GM19455 (cell line): ENCODE results near the gene MIR17HG.
"Not testable (repeated sequence)": the region's sequence is repeated elsewhere in the genome, so short reads cannot be mapped to it uniquely, and the experiment has no call there.

Experiments used
- ATAC-seq: cut with Tn5 transposase; IDR thresholded peaks from one replicate; pipeline ENCODE4 v1.9.1; 2021; ENCODE audit not compliant: unreplicated experiment

MIR17HG gene

DNA sequence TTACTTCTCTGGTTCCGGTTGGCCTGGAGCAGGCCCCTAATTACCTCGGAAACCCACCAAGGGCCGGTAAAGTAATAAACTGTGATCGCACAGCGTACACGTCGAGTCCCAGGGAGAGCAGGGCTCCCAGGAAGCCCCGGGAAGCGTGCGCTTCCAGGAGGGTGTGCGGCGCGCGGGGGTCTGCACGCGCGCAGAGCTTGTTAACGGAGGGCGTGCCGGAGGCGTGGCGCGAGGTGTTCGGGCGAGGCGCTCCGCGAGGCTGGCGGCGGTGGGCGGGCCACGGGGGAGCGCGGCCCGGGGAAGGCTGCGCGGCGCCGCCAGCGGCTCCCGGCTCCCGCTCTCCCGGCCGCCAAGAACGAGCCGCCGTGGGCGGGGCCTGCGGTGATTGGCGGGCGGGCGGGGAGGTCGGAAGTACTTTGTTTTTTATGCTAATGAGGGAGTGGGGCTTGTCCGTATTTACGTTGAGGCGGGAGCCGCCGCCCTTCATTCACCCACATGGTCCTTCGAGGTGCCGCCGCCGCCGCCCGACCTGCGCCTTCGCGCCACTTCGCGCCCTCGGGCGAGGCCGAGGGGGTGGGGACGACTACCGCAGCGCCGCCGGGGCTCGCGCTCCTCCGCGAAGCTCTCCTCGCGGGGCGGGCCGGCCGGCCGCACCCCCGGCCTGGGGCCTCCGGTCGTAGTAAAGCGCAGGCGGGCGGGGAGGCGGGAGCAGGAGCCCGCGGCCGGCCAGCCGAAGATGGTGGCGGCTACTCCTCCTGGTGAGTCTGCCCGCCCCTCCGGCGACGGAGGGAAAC, at the start of gene MIR17HG:
Gene MIR17HG, plus strand, starts transcription at position 486 of the 794 bp plus-strand sequence.
- ATAC-seq: peak; percentile 55

DNA sequence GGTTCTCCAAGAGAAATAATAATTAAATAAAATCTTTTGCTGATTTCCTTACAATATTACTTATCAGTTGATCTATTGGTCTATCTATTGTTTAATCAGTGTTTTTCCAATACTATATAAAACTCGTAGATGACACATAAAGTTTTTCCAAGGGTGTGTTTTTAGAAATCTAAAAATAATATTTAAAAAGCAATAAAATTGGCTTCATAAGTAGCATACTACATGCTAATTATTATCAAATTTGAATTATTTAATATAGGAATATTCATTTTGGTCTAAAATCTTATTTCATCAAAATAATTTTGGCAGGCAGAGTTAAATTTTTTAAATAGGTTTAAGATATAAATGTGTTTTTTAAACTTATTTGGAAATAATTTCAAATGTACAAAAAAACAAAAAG, 49.4 kb upstream of the MIR17HG start:
- ATAC-seq: no peak

DNA sequence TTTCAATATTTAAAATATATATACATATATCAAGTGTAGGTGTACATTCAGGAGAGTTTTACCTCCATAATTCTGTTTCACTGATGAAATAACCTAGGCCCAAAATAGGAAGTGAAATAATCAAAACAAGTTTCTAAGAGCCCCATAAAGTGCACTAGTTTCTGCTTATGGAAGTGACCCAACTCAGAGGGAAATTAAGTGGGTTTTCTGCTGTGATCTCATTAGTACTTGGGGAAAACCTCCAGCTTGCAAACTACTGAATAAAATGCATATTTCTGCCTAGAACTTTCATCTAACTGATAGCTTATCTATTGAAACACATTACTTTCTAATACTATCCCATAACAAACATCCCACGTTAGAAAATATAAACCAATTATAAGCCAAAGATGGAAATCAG, 45.4 kb upstream of the MIR17HG start:
- peak; percentile 80 for ATAC-seq

DNA sequence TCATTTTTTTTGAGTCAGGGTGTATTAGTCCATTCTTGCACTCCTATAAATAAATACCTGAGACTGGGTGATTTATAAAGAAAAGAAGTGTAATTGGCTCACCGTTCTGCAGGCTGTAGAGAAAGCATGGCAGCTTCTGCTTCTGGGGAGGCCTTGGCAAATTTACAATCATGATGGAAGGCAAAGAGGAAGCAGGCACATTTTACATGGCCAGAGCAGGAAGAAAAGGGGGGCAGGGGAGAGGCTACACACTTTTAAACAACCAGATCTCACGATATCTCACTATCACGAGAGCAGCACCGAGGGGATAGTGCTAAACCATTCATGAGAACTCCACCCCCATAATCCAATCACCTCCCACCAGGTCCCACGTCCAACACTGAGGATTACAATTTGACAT, 44.5 kb upstream of the MIR17HG start:
- no peak for ATAC-seq

DNA sequence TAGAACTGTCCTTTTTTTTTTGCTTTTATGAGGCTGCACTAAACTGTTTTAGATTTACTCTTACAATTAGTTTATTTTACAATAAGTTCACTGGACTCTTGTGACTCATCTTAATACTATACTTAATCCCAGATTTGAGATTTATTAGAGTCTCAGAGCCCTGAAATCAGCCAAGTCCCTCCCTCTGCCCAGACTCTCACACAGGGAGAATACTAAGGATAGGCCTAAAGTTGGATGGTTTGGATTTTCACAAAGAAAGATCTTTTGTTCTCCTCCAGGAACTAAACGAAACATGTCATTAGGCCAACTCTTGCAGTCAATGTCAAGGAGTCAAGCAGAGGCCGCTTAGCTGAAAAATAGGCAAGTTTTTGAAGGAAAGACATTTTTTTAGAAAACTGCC, 42.7 kb upstream of the MIR17HG start:
- no peak for ATAC-seq

DNA sequence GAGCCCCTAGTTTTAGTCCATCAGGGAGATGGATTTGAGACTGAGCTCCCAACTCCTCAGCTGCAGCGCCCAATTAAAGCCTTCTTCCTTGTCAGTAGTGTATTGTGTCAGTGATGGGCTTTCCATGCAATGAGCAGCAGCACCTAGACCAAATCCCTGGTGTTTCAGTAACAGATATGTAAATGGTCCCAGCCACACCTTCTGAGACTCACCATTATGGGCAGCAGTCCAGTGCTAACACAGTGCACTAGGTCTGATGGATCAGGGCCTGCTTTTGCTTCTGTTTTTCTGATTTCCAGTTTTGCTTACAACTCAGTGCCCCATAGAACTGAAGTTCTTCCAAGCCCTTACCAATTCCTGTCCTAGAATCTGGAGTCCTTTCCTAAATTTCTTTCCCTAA, 41.8 kb upstream of the MIR17HG start:
- no peak for ATAC-seq

DNA sequence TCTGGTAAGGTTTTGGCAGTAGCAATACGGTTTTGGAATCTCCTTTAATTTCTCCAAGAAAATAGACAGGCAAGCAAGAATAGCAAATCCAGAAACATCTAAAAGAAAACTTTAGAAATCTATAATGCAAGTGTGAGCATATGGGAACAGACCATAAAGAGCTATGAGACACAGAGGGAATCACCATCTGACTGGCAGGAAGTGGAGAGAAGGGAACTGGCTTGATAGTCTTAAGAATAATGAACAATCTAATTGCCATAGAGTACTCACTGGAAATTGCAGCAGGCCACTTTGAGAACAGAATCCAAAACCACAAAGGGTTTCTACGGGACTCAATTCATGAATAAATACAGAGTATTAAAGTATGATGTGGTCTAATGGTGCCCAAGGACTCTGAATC, 39.6 kb upstream of the MIR17HG start:
- ATAC-seq: no peak

DNA sequence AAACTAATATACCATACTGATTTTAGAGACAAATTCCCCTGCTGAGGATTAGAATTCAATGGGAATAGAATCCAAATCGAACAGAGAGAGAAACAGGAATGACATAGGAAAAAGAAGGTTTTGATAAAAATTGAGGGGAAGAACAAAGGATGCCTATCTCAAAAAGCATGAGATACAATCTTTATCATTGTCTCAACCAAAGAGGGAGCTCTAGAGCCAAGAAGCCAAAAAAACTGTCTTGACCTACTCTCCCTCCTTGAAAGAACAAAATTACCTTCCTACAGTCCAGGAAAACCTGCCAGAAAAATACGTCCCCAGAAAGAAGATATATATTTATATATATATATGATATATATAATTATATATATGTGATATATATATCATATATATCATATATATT, 39.2 kb upstream of the MIR17HG start:
- ATAC-seq: no peak

DNA sequence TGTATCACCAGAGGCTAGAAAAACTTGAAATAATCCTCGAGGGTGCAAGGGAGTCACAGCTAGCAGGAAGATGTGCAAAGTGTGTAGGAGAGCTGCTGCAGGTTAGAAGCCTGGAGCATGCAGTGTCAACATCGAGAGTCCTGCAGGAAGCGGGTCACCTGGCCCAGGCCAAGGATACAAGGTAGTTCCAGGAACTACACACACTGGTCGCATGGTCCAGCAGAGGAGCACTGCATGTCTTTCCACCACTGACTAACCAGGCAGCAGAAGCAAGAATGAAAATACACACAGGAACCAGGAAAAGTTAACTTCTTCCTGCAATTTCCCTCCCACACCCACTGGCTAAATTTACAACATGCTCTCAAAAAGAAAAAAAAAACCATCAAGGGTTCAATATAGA, 36.0 kb upstream of the MIR17HG start:
- ATAC-seq: no peak

DNA sequence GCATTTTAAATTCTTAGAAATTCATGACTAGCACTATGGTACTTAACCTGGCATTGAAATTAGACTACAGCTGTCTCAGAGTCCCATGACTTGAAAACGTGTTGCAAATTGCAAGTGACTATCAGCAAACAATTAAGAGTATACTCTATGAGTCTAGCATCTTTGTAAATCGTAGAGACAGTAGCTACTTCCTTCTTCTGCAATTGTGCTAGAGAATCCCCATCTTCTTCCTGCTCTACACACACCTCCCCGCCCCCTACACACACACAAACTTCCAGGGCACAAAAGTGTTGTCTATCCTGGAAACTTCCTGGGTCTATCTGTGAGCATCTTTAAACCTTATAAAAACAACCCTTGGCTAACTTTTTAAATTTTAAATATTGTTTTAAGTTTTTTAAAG, 35.2 kb upstream of the MIR17HG start:
- peak; percentile 31 for ATAC-seq

DNA sequence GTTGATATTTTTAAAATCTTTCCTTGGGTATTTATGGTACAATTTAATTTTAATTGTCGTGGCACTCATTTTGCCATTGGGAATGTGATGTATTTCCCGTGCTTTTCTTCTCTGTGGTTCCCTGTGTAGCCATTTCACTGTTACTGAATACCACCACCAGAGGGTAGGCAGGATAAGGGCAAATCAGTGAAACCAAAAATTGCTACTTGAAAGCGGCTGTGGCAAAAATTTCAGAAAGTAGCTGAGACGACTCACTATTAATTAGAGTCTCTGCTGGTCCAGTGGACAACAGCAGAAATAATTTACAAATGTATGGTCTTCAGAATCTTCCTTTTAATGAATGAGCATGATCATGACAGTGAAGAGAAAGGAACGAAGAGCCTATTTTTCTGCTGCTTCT, 34.4 kb upstream of the MIR17HG start:
- peak; percentile 83 for ATAC-seq

DNA sequence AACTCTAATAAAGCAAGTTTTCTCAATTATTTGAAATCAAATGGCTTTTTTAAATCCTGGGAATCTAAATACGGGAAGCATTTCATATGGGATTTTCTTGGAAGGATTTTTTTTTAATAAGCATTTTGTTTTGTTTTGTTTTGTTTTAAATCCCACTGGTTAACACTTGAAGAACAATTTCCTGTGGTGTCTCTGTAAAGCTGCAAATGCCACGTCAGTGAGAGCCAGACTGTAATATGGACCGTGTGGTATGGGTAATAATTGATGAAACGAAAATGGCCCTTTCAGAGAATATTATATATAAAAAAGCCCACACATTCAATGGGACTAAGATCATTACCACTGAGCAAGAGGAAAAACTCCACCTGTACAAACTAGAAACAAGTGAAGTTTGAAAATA, 33.9 kb upstream of the MIR17HG start:
- peak; percentile 57 for ATAC-seq

DNA sequence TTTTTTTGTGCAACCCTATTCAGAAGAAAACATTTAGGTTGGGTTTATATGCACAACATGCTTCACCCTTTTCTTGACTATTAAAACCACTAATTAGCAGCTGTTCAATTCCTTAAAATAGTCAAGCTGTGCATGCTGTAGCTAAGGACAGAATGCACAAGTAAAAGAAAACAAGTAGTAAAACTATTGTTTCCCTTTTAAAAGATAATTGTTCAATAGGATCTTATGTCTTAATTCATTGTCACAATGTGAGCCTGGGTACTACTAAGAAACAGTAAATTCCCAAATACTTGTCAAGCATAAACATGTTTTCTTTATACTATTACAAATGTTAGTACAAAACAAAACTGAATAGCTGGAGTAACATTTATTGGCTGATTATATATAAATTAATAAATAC, 32.6 kb upstream of the MIR17HG start:
- ATAC-seq: no peak

DNA sequence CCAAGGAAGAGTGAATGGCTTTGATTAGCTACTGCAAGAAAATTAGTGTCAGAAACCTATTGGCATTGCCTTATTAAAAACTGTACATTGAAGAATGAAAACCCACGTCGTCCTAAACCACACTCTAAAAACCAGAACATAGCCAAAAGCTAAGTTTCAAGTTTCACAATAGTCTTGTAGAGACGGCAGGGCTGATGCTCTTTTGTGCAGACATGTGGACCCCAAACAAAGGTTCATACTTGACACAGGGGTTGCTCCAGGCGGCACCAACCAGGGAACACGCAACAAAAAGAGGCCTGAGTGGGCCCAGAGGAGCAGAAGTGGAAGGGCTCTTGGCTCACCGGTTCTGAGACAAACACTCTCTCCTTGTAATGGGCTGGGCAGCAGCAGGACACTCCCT, 28.6 kb upstream of the MIR17HG start:
- no peak for ATAC-seq

DNA sequence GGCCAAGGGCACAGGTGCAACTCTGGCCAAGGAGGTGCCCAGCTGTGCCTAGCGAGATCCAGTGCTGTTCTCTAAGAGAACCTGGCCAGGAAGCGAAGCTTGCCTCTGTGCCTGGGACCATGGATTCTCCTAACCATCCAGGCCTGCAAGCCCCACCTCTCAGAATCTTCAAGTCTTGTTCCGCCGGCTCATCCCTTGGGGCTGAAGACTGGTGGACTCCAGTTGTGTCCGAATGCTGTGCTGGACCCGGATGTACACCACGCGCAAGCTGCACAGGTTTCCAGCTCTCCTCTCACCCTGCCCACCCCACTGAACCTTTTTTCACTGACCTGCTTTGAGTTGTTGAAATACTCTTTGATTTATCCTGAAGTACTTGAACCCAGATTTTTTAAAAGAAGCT, 27.5 kb upstream of the MIR17HG start:
- ATAC-seq: no peak

DNA sequence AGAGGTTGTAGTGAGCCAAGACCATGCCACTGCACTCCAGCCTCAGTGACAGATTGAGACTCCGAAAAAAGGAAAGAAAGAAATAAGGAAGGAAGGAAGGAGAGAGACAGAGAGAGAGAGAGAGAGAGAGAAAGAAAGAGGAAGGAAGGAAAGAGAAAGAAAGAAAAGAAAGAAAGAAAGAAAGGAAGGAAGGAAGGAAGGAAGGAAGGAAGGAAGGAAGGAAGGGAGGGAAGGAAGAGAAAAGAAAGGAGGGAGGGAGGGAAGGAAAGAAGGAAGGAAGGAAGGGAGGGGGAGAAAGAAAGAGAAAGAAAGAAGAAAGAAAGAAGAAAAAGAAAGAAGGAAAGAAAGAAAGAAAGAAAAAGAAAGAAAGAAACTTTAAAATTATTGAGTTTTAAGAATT, 26.5 kb upstream of the MIR17HG start:
- ATAC-seq: not testable (repeated sequence)

DNA sequence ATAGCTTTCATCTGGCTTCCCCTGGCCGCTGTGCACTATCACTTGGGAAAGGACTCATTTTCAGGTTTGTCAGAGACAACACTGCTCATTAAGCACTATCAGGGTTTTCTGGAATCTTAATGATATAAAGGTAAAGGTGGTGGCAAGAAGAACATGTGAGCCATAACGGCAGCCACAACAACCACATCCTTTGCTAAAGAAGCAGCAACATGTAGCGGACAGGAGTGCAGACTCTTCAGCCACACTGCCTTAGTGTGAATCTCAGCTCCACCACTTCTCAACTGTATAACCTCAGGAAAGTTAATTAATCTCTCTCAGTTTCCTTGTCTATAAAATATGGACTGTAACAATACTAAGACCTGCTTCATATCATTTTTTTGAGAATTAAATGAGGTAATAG, 24.1 kb upstream of the MIR17HG start:
- ATAC-seq: no peak

DNA sequence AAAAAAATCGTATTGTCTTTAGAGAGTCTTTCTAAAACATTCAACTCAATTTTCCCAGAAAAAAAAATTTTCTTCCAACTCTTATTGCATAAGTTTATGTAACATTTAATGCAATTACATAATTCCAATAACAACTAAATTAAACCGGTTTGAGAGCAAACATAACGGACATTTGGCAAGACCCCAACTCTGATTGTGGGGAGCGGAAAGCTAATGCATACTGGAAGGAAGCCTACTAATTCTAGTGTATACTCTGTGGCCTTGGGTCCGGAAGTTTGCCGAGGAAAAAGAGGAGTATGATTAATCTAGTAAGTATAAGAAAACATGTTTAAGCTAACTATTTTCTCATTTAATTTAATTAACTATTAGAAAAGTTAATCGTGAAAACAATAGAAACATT, 21.3 kb upstream of the MIR17HG start:
- no peak for ATAC-seq

DNA sequence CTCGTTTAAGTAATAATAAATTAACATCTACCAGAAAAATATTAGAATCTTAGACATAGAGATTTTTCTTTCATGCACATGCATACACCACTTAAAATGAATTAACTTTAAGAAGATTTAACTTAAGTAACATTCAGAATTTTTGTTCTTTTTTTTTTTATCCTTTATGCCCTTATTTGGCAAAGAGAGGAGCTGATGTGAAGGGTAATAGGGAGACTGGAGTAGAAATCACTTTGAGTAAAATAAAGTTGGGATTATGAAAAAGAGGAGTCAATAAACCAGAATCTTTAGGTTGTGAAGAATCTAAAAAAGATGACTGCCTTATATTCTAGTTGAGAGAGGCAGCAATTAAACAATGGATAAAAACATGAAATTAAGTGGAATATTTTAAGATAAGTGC, 18.8 kb upstream of the MIR17HG start:
- no peak for ATAC-seq

DNA sequence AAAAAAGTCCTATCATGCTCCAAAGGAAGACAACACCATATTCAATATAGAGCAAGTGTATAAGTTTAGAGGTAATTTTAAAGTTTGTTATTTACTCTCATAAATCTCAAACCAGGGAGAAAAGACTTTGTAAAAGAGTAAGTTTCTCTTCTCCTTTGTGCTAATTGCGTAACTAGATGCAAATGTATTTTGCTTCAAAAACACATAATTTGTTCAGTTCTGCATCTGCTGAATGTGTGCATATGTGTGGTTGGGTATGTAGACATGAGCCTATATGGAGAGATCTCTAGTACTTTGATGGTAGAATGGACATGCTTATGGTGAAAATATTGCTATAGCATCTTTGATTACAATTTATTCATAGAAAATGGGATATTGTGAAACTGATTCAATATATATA, 17.8 kb upstream of the MIR17HG start:
- no peak for ATAC-seq

DNA sequence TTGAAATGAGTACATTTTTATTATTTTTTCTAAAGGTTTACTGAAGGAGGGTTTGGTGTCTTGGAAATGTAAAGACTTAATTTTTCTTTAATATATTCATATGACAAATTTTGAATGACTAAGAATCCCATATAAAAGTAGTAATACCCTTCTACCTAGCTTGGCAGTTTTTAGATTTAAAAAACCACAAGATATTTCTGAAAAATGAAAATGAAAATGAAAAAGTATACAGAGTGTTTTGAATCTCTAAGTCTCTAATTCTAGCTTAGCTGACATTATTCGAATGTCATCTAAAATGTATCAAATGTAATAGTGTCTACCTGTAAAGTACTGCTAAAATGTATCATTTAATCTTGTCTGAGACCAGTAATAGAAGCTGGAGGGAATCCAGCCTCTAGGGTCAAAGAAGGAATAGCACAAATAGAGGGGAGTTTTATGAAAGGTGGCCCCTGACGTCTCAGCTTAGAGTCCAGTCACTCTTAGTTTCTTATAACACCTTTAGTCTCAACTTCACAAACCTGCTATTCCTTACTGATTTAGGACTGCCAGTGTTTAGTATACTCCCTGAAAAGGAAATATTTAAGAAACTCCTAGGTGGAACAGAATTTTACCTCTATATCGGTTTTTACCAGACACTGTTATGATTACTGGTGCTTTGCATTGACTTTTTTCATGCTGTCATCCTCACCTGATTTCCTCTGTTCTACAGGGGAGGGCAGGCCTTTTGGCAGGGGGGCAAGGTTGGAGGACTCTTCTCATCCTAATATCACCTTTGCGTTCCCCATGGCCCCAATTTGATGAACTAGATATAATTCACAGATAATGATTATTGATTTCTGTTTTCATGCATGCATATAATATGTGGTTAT, 16.2 kb upstream of the MIR17HG start:
- ATAC-seq: peak; percentile 87

DNA sequence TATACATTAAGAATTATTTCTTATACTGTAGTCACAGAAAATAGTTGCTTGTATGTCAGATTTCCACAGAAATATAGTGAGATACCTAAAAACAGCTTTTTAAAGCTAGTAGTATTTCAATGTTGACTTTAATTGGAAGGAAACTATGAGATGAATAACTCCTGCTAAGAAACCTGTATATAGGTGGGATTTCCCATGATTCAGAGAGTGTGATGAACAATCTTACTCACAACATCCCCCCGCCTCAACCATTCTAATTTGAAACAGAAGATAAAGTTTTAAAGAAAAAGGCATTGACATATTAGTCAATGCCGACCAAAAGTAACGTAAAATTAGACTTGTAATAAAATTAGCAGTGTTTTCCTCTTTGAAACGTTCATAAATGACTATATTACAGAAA, 1.4 kb upstream of the MIR17HG start:
- ATAC-seq: no peak
